Measurements from ENCODE around the gene TRMT61A. TPM values are rescaled to one million over a fixed set of nuclear protein-coding genes. Genes with fewer than 3 reads are reported as not detected.

The TRMT61A gene
- total RNA-seq, 1 experiment from 2014 or later, result 22.5 TPM

DNA sequence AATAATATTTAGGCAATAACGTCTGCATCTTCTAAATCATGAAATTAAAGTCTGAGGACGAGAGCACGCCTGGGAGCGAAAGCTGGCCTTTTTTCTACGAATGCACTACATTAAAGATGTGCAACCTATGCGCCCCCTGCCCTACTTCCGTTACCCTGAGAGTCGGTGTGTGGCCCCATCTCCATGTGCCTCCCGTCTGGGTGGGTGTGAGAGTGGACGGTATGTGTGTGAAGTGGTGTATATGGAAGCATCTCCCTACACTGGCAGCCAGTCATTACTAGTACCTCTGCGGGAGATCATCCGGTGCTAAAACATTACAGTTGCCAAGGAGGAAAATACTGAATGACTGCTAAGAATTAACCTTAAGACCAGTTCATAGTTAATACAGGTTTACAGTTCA lies 25.7 kb upstream of the TRMT61A start:
- no TSS peak for BruUV-seq (replicated peaks)
- no peak overlapping the region for H3K4me2 ChIP-seq
- no peak overlapping the region for H2AFZ ChIP-seq
- no peak overlapping the region for H3K27ac ChIP-seq
- CTCF ChIA-PET, result no interaction called here
- peaks cover 58% of the 10 kb centered on the region for H3K36me3 ChIP-seq (ENCODE audit: low read depth)
- H3K27me3 ChIP-seq (ENCODE audit: insufficient read depth, low read depth), result no peaks in the 10 kb centered on the region
- POLR2A ChIA-PET (ENCODE audit: unreplicated experiment), result no interaction called here
- intact Hi-C loops (cut with micrococcal nuclease; ENCODE audit: unreplicated experiment), result loop anchor here (10.0 kb wide), 1 partner anchor 152 kb away; no protein-coding TSS in a partner anchor
- DNase-seq, result no peak
- H3F3A ChIP-seq (ENCODE audit: insufficient read depth, low read depth), result peaks cover 45% of the 10 kb centered on the region
- peaks cover 46% of the 10 kb centered on the region for H4K20me1 ChIP-seq (ENCODE audit: insufficient read depth)
- TF ChIP-seq, protein P1, sequence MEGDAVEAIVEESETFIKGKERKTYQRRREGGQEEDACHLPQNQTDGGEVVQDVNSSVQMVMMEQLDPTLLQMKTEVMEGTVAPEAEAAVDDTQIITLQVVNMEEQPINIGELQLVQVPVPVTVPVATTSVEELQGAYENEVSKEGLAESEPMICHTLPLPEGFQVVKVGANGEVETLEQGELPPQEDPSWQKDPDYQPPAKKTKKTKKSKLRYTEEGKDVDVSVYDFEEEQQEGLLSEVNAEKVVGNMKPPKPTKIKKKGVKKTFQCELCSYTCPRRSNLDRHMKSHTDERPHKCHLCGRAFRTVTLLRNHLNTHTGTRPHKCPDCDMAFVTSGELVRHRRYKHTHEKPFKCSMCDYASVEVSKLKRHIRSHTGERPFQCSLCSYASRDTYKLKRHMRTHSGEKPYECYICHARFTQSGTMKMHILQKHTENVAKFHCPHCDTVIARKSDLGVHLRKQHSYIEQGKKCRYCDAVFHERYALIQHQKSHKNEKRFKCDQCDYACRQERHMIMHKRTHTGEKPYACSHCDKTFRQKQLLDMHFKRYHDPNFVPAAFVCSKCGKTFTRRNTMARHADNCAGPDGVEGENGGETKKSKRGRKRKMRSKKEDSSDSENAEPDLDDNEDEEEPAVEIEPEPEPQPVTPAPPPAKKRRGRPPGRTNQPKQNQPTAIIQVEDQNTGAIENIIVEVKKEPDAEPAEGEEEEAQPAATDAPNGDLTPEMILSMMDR (conservative IDR thresholded peaks at IDR 0.05), result no peak
- TF ChIP-seq EZH2 (IDR thresholded peaks at IDR 0.05; ENCODE audit: low read depth), result no peak
- H3K9me3 ChIP-seq (ENCODE audit: insufficient read depth, low read depth), result no peaks in the 10 kb centered on the region
- H3K79me2 ChIP-seq (ENCODE audit: low read depth), result peaks cover 6% of the 10 kb centered on the region; the same call in 1 of the 2 replicates
- H3K4me3 ChIP-seq, result no peak overlapping the region
- H3K9me2 ChIP-seq (ENCODE audit: insufficient read depth), result no peaks in the 10 kb centered on the region
- no peaks in the 10 kb centered on the region for H3K4me1 ChIP-seq (replicated peaks; ENCODE audit: insufficient read depth)

DNA sequence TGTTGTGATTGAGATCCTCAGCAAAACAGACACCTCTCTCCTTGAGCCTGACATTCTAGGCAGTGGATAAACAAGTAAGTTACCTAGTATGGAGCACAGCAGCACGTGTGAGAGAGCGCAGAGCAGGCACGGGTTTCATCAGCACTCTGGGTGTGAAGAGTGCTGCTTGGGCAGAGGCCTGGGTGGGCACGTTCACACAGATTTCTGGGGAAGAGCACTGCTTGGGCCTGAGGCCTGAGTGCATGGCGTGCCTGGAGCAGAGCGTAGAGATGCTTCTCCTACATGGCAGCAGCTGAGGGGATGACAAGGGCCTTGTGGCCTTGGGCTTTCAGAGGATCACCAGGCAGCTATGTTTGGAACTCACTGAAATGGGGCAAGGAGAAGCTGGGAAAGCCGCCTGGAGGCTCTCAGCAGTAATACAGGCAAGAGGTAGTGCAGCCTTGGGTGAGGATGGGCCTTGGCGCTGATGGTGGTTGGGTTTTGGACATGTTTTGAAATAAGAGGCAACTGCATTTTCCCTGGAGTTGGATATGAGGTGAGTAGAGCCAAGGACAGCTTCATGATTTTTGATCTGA lies 23.9 kb upstream of the TRMT61A start:
- Histone ChIP-seq H3K4me1 (replicated peaks; ENCODE audit: insufficient read depth) (no peaks in the 10 kb centered on the region), H3K4me2 (no peak overlapping the region), H3K4me3 (no peak overlapping the region), H2AFZ (no peak overlapping the region), H3K9me2 (ENCODE audit: insufficient read depth) (no peaks in the 10 kb centered on the region), H4K20me1 (ENCODE audit: insufficient read depth) (peaks cover 33% of the 10 kb centered on the region), H3K27ac (no peak overlapping the region), H3K9me3 (ENCODE audit: insufficient read depth, low read depth) (no peaks in the 10 kb centered on the region), H3K27me3 (ENCODE audit: insufficient read depth, low read depth) (no peaks in the 10 kb centered on the region), H3F3A (ENCODE audit: insufficient read depth, low read depth) (peaks cover 39% of the 10 kb centered on the region), H3K79me2 (ENCODE audit: low read depth) (peaks cover 6% of the 10 kb centered on the region; the same call in 1 of the 2 replicates), H3K36me3 (ENCODE audit: low read depth) (peaks cover 67% of the 10 kb centered on the region)
- DNase-seq, result no peak
- BruUV-seq (replicated peaks), result no TSS peak
- ChIA-PET CTCF (no interaction called here), POLR2A (ENCODE audit: unreplicated experiment) (no interaction called here)
- intact Hi-C loops (cut with micrococcal nuclease; ENCODE audit: unreplicated experiment), result loop anchor here (10.0 kb wide), 1 partner anchor 150 kb away; no protein-coding TSS in a partner anchor
- TF ChIP-seq, protein P1 (conservative IDR thresholded peaks at IDR 0.05), result peak; percentile 34; the same call in 1 of the 2 replicates
- no peak for TF ChIP-seq EZH2 (IDR thresholded peaks at IDR 0.05; ENCODE audit: low read depth)

DNA sequence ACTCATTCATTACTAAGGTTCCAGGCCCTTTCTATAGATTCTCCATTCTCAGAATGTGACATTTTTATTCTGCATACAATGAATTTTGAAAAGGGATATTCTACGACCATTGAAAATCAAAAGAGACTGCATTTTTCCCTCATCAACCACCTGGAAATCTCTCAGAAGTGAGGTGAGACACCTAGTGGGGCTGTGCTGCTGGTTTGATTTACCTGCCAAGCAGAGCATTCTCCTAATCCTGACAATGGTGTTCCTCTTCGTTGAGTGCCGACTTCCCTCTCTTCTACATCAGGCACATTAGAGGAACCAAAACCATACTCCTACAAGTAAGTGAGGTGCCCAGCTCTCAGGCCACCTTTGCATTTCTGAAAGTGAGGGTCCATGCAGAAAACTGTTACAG lies 21.2 kb upstream of the TRMT61A start:
- Histone ChIP-seq H3K36me3 (ENCODE audit: low read depth) (peaks cover 44% of the 10 kb centered on the region), H3K79me2 (ENCODE audit: low read depth) (no peaks in the 10 kb centered on the region), H3K4me3 (no peak overlapping the region), H2AFZ (no peak overlapping the region), H3K4me2 (no peak overlapping the region), H3K9me3 (ENCODE audit: insufficient read depth, low read depth) (no peaks in the 10 kb centered on the region), H3K4me1 (replicated peaks; ENCODE audit: insufficient read depth) (no peaks in the 10 kb centered on the region), H3K9me2 (ENCODE audit: insufficient read depth) (no peaks in the 10 kb centered on the region), H3K27me3 (ENCODE audit: insufficient read depth, low read depth) (no peaks in the 10 kb centered on the region), H4K20me1 (ENCODE audit: insufficient read depth) (peaks cover 15% of the 10 kb centered on the region), H3F3A (ENCODE audit: insufficient read depth, low read depth) (peaks cover 38% of the 10 kb centered on the region), H3K27ac (no peak overlapping the region)
- CTCF ChIA-PET, result no interaction called here
- no peak for TF ChIP-seq EZH2 (IDR thresholded peaks at IDR 0.05; ENCODE audit: low read depth)
- TF ChIP-seq, protein P1 (conservative IDR thresholded peaks at IDR 0.05), result no peak
- POLR2A ChIA-PET (ENCODE audit: unreplicated experiment), result no interaction called here
- intact Hi-C loops (cut with micrococcal nuclease; ENCODE audit: unreplicated experiment), result loop anchor here (10.0 kb wide), 1 partner anchor 147 kb away; no protein-coding TSS in a partner anchor
- DNase-seq, result no peak
- BruUV-seq (replicated peaks), result no TSS peak
